HL-60 (cell line): ENCODE data around the gene HDAC9.

Experiments used
- DNase-seq, 2 experiments: peaks; one replicate each; pipeline ENCODE4 v3.0.0-alpha.2; 2010 to 2020; ENCODE audit warnings: low read depth in 1 of 2, low spot score in 1 of 2
- H3K27ac ChIP-seq: fragments of 250-450 bp; sonication (Bioruptor Pico); replicated peaks from 2 replicates; pipeline ENCODE4 v1.5.1; 2020; ENCODE audit warnings: mild to moderate bottlenecking, moderate library complexity
- H3K27me3 ChIP-seq: fragments of 250-450 bp; sonication (Bioruptor Pico); 2 replicates; pipeline ENCODE4 v1.5.1; 2021; ENCODE audit warnings: mild to moderate bottlenecking, moderate library complexity; ENCODE audit not compliant: insufficient read depth, poor library complexity, severe bottlenecking
- H3K4me3 ChIP-seq: replicated peaks from 2 replicates; pipeline ENCODE4 v1.5.1; 2011; ENCODE audit warnings: mild to moderate bottlenecking, control low read depth, low read length; ENCODE audit not compliant: insufficient read depth
- CTCF ChIP-seq: IDR thresholded peaks from one replicate; pipeline ENCODE4 v1.5.1; 2011; ENCODE audit warnings: low read length, control low read depth, inconsistent platforms; ENCODE audit not compliant: insufficient read depth
- GABPA ChIP-seq: IDR thresholded peaks from 2 replicates; pipeline ENCODE4 v1.6.1; 2012; ENCODE audit warnings: low read depth
- POLR2AphosphoS5 ChIP-seq: IDR thresholded peaks from 2 replicates; pipeline ENCODE4 v1.6.1; 2012; ENCODE audit warnings: low read depth
- REST ChIP-seq: IDR thresholded peaks from 2 replicates; pipeline ENCODE4 v1.6.1; 2012; ENCODE audit warnings: low read depth; ENCODE audit not compliant: insufficient replicate concordance
- SPI1 ChIP-seq: IDR thresholded peaks from 2 replicates; pipeline ENCODE4 v1.6.1; 2012; ENCODE audit warnings: low read depth, mild to moderate bottlenecking, borderline replicate concordance

Gene HDAC9

GRCh38 chr7:18579698-18580097 is 84.1 kb downstream of the HDAC9 start:
- TF ChIP-seq GABPA, result no peak
- TF ChIP-seq POLR2AphosphoS5, result no peak
- no peak for TF ChIP-seq REST
- TF ChIP-seq CTCF, result no peak
- TF ChIP-seq SPI1, result no peak
- H3K27ac ChIP-seq, result no peak overlapping the region
- no peak for DNase-seq
- no peak overlapping the region for H3K4me3 ChIP-seq
- no peaks in the 10 kb centered on the region for H3K27me3 ChIP-seq

GRCh38 chr7:18580950-18581349 is 85.4 kb downstream of the HDAC9 start:
- Histone ChIP-seq H3K4me3 (no peak overlapping the region), H3K27ac (no peak overlapping the region), H3K27me3 (no peaks in the 10 kb centered on the region)
- DNase-seq, result no peak
- TF ChIP-seq REST (no peak), GABPA (no peak), CTCF (no peak), POLR2AphosphoS5 (no peak), SPI1 (no peak)

GRCh38 chr7:18583305-18583704 is 87.8 kb downstream of the HDAC9 start:
- Histone ChIP-seq H3K4me3 (no peak overlapping the region), H3K27me3 (no peaks in the 10 kb centered on the region), H3K27ac (no peak overlapping the region)
- no peak for DNase-seq
- TF ChIP-seq CTCF (no peak), REST (no peak), GABPA (no peak), POLR2AphosphoS5 (no peak)
